ENCODE data around the gene MAP1S.

The MAP1S gene

DNA sequence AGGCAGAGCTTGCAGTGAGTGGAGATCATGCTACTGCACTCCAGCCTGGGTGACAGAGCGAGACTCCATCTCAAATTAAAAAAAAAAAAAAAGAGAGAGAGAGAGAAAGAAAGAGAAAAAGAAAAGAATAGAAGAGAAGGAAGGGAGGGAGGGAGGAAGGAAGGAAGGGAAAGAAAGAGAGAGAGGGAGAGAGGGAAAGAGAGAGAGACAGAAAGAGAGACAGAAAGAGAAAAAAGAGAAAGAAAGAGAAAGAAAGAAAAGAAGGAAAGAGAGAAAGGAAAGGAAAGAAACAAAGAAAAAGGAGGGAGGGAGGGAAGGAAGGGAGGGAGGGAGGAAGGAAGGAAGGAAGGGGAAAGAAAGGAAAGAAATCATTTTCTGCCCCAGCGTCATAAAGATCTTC is 24.1 kb upstream of the MAP1S start:
- no peak for DNase-seq

DNA sequence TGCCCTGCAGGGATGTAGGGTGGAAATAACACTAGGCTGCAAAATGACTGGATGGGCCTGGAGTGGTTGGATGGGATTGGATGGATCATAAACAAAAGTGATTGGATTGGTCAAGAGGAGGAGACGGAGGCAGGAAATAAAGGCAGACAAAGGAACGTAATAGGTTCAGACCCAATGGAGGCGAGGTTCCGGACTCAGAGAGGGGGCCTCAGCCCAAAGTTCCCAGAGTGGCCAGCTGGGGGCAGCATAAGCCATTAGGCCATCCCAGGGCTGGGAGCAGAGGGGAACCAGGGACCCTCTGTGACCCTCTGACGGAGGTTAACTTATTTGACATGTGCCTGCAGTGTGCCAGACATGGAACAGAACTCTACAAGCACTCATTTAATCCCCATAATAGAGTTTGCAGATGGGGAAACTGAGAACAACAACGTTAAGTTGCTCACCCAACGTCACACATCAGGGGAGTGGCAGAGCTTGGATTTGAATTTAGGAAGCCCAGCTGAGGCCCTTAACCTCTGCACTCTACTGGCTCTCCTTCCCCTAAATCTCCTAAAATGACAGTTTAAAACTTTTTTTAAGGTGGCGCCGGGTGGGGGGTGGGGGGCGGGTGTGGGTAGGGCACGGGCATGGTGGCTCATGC is 15.3 kb upstream of the MAP1S start:
- no peak for DNase-seq

DNA sequence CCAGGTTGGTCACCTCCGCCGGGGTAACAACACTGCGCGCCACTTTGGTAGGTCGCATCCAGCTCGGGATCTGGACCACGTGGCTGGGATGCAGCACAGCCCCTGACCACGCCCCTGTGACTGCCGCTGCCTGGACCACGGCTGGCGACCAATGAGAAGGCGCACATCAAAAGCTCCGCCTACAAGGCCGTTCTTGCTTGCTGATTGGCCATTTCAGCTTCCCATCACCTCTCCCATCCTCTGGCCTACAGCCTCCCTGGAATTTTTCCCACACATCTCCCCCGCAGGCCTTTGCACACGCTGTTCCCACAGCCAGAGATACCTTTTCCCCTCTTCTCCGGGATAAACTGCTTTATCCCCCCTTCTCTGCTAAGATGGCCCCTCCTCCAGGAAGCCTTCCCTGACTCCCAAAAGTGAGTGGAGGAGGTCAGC is 12.5 kb upstream of the MAP1S start:
- no peak for DNase-seq

DNA sequence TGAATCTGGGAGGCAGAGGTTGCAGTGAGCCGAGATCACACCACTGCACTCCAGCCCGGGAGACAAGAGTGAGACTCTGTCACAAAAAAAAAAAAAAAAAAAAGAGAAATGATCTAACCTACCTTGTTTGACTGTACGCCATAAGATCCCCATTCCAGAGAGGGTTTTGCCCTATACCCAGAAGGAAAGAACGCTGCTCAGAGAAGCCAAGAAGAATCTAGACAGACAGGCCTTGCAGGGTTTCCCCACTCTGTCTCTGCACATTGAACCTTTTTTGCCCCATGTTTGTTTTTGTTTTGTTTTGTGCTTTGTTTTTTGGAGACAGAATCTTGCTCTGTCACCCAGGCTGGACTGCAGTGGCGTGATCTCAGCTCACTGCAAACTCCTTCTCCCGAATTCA is 7.4 kb upstream of the MAP1S start:
- DNase-seq: no peak

DNA sequence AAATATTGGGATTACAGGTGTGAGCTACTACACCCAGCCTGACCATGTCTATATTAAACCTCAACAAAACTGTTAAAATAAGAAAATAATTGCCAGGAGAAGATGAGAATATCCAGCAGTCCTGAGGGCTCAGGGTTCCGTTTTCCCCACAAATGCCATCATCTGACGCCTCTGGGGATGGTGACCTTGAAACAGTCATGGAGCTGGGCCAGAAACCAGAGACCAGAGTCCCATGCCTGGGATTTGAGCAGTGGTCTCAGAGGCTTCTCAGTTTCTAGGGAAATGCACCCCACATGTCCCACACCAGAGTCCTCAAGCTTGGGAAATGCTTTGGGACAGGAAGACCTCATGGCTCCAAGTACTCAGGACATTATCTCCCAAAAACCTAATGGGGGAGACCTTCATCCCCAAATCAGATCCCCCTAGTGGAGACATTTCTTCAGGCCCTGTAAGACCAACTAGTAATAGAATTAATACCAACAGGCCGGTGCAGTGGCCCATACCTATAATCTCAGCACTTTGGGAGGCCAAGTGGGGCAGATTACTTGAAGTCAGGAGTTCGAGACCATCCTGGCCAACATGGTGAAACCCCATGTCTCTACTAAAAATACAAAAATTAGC is 2.9 kb upstream of the MAP1S start:
- DNase-seq: no peak

DNA sequence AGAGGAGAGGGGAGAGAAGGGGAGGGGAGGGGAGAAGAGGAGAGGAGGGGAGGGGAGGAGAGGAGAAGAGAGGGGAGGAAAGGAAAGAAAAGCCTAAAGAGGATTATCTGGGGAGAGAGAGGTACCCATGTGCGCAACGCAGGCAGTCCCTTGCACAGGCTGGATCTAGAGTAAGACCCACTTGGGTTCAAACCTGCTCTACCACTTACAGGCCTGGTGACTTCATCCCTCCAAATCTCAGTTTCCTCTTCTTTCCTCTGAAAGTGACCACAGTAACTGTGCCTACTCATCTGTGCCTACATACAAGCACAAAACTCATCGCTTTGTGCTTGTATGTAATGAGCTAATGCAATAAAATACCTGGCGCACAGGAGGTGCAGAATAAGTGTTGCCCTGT is 732 bp upstream of the MAP1S start:
- DNase-seq: no peak

DNA sequence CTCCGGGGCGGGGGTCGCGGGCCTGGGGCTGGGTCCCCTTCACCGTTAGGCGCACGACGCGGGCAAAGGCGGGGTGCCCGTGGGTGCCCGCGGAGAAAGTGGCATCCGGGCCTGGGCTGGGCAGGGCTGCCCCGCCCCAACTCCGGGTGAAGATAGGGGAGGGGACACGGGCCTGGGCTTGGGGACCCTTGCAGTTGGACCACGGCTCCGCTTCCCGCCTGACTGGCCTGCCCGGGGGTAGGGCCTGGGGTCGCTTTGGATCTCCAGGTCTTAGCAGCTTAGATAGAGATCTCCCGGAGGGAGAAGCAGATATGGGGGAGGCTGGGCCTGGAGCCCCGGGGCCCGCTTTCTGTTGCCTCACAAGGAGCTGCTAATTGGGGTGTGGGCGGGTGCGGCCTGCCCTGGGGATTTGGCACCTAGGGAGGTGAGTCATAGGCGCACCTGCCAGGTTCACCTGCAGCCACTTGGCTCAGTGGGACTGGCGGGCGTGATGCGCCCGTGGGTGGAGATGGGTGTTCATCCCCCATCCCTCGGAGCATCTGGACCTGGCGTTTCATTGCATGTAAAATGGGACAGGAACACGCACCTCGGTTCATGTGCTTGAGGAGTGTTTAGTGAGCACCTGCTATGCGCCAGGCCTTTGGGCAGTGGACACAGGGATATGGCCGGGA is 585 bp downstream of the MAP1S start:
- no peak for DNase-seq

DNA sequence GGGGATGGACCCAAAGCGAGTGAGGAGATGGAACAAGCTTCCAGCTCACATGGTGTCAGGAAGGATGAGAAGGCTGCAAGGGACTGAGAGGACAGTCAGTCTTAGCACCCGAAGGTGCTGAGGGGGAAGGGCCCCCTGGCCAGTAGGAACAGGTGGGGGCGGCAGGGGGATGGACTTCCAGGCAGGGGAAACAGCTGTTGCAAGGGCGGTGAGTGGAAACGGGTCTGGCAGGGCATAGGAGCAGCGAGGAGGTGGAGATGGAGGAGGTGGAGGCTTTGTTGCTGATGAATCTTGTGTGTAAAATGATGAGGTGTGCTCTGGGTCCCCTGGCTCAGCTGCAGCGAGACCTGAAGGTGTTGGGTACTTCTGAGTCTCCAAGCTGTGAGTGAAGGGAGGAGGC is 1.2 kb downstream of the MAP1S start:
- DNase-seq: no peak

DNA sequence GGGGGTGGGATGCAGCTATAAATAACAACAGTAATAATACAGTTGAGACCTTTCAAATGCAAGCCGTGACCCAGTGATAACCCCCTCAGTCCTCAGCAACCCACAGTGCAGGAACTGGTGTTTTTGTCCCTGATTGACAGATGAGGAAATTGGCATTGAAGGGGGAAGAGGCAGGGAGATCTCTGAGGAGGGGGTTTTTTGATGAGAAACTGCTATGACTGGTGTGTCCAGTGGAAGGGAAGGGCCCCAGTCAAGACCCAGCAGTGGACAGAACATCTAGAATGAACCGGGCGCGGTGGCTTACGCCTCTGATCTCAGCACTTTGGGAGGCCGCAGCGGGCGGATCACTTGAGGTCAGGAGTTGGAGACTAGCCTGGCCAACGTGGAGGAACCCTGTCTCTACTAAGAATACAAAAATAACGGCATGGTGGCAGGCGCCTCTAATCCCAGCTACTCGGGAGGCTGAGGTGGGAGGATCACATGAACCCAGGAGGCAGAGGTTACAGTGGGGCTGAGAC is 1.9 kb downstream of the MAP1S start:
- DNase-seq: no peak

DNA sequence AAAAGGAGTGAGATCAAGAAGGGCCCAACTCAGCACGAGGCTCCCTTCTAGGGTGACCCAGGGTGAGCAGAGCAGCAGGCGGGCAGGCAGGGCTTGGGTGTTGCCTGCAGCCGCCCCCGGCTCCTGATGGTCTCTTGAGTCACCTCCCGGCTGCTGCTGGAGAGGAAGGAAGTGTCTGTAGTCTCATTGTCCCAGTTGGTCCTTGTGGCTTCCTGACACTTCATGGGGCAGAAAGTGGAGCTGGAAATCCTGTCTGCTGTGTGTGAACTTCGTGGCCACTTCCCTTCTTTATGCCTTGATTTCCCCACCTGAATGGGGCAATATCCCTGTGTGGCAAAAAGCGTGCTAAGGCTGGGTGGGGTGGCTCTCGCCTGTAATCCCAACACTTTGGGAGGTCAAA is 2.5 kb downstream of the MAP1S start:
- no peak for DNase-seq

DNA sequence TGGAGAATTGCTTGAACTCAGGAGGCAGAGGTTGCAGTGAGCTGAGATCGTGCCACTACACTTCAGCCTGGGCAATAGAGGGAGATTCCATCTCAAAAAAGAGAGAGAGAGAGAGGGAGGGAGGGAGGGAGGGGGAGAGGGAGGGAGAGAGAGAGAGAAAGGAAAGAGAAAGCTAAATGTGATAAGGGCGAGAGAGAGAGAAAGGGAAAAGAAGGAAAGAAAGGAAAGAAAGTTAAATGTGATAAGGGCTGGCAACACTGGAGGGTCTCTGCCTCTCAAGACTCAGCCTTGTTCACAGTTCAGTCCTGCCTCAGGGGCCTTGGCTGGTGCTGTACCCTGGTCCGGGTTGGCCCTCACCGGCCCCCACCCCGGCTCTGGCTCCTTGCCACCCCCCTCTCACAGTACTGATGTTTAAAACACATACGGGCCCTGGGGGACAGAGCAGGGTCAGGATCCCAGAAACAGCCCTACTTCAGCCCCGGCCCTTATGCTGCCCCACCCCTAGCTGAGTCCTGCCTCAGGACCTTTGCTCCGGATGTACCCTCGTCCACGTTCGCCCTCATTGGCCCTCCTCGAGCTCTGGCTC is 3.5 kb downstream of the MAP1S start:
- DNase-seq: no peak

DNA sequence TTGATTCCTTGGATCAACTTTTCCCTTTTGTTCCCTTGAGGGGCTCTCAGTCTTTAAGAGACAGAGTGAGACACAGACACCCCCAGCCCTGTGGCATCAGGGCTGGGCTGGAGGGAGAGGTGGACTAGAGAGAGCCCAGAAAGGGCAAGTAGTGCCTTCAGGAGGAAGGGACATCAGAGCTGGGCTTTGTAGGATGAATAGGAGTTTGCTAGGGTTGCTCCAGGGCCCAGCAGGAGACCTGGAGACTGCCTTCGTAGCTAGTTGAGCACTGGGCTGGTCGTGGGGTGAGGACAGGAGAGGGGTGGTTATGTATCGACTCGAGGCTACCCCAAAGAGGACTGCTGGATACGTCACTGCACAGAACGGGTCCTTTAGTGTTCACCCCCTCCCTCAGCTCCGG is 5.4 kb downstream of the MAP1S start:
- DNase-seq: no peak

DNA sequence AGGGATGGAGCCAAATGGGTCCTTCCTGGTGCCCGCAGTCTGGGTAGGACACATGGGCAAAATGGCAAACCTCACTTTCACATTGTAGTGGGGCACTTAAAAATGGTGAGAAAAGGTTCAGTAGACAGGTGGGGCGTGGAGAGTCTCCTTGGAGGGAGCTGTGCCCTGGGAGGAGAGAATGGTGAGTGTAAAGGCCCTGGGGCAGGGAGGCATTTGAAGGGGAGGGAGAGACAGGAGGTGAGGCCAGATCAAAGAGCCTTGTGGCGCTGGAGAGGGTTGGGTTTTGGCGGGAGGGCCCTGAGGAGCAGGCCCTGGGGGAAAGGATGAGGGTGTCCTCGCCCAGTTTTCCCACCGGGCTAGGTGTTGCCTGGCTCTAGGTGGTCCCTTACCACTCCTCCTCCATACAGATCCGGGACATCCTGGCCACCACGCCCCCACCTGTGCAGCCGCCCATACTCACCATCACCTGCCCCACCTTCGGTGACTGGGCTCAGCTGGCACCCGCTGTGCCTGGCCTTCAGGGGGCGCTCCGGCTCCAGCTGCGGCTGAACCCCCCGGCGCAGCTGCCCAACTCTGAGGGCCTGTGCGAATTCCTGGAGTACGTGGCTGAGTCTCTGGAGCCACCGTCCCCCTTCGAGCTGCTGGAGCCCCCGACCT is 6.3 kb downstream of the MAP1S start:
- DNase-seq: no peak

DNA sequence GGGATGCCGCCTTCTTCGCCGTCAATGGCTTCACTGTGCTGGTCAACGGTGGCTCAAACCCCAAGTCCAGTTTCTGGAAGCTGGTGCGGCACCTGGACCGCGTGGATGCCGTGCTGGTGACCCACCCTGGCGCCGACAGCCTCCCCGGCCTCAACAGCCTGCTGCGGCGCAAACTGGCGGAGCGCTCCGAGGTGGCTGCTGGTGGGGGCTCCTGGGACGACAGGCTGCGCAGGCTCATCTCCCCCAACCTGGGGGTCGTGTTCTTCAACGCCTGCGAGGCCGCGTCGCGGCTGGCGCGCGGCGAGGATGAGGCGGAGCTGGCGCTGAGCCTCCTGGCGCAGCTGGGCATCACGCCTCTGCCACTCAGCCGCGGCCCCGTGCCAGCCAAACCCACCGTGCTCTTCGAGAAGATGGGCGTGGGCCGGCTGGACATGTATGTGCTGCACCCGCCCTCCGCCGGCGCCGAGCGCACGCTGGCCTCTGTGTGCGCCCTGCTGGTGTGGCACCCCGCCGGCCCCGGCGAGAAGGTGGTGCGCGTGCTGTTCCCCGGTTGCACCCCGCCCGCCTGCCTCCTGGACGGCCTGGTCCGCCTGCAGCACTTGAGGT is 7.0 kb downstream of the MAP1S start:
- no peak for DNase-seq

DNA sequence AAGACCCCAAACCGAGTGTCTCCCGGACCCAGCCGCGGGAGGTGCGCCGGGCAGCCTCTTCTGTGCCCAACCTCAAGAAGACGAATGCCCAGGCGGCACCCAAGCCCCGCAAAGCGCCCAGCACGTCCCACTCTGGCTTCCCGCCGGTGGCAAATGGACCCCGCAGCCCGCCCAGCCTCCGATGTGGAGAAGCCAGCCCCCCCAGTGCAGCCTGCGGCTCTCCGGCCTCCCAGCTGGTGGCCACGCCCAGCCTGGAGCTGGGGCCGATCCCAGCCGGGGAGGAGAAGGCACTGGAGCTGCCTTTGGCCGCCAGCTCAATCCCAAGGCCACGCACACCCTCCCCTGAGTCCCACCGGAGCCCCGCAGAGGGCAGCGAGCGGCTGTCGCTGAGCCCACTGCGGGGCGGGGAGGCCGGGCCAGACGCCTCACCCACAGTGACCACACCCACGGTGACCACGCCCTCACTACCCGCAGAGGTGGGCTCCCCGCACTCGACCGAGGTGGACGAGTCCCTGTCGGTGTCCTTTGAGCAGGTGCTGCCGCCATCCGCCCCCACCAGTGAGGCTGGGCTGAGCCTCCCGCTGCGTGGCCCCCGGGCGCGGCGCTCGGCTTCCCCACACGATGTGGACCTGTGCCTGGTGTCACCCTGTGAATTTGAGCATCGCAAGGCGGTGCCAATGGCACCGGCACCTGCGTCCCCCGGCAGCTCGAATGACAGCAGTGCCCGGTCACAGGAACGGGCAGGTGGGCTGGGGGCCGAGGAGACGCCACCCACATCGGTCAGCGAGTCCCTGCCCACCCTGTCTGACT is 7.9 kb downstream of the MAP1S start:
- no peak for DNase-seq

DNA sequence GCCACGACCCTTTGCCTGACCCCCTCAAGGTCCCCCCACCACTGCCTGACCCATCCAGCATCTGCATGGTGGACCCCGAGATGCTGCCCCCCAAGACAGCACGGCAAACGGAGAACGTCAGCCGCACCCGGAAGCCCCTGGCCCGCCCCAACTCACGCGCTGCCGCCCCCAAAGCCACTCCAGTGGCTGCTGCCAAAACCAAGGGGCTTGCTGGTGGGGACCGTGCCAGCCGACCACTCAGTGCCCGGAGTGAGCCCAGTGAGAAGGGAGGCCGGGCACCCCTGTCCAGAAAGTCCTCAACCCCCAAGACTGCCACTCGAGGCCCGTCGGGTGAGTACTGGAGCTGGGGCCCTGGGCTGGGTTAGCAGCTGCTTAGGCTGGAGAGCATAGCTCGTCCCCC is 8.6 kb downstream of the MAP1S start:
- no peak for DNase-seq

DNA sequence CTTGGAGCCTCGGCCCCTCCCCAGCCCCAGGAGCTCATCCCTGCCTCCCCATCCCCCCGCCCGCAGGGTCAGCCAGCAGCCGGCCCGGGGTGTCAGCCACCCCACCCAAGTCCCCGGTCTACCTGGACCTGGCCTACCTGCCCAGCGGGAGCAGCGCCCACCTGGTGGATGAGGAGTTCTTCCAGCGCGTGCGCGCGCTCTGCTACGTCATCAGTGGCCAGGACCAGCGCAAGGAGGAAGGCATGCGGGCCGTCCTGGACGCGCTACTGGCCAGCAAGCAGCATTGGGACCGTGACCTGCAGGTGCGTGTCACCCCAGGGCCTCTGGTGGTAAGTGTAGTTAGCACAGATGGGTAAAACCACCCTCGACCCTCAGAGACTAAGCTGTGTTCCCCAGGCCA is 13.8 kb downstream of the MAP1S start:
- DNase-seq: no peak

DNA sequence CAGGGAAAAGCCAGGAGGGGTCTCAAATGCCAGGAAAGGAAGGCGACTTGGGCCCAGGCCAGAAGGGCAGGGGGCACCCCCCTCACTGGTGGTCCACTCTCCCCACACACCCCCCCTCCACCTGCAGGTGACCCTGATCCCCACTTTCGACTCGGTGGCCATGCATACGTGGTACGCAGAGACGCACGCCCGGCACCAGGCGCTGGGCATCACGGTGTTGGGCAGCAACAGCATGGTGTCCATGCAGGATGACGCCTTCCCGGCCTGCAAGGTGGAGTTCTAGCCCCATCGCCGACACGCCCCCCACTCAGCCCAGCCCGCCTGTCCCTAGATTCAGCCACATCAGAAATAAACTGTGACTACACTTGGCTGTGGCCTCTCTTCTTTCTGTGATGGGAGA is 14.9 kb downstream of the MAP1S start:
- DNase-seq: no peak

DNA sequence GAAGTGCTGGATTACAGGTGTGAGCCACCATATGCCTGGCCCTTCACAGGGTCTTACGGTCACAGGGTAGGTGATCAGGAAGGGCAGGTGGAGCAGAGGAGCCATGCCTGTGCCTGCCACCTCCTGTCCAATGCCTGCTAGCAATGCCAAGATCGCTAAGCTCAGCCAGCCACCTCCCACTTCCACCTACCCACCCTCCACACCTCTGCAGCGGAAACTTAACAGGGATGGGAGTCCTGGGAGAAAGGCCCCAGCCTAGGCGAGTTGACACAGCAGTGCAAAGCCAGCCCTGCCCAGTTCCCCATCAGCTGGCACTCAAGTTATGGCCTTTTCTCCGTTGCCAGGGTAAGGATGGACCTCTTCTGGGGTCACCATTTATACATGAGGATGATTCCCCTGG is 16.1 kb downstream of the MAP1S start:
- DNase-seq: no peak

DNA sequence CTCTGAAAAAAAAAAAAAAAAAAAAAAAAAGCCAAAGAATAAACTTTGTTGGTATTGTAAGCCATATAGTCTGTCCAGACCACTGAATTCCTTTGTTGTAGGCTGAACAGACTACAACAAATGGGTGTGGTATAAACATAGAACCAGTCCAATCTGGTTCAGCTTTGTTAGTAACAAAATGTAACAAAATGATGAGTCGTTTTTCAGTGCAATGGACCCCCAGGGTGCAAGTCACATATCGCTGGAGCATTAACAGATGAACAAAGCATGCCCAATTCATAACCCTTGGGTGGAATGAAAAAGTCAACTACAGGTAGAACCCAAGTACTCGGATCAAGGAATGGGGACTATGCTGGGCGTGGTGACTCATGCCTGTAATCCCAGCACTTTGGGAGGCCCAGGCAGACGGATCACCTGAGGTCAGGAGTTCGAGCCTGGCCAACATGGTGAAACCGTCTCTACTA is 18.4 kb downstream of the MAP1S start:
- DNase-seq: no peak

DNA sequence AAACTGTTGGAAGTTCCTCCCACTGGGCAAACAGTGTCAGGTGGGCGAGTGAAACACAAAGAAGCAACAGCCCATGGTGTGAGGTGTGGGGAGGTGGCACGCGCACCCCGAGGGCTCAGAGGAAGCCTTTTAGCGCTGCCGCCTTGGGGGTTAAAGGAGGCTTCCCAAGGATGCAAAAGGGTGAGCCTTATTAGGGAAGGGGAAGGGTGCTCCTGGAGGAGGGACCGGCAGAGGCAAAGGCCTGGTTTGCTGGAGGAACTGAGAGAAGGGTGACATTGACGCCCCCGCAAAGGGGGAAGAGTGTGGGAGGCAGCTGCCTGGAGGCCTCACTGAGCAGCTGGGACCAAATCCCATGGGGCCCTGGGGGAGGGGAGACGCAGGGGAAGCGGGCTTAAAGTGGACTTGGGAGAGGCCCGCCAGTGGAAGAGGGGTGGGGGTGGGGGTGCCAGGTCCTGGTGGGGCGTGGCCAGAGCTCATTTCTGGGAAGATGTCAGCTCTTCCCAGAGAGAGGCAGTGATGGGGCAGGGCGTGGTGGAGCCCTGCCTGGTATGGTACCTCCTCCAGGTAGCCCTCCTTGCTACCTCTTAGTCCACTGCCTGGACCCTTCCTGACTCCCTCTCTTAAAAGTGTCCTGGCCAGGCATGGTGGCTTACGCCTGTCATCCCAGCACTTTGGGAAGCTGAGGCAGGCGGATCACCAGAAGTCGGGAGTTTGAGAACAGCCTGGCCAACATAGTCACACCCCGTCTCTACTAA is 20.0 kb downstream of the MAP1S start:
- DNase-seq: no peak

Data from activated gamma-delta T cell (primary cell).